ENCODE results near the gene CENPX. TPM values are rescaled to one million over a fixed set of nuclear protein-coding genes. Genes with fewer than 3 reads are reported as not detected.

Gene CENPX
- total and polyA plus RNA-seq, 2 of the 13 experiments (the other 11 are each of a cell fraction or from before 2014, with no cell fraction given) = 92.7 to 170 TPM

GRCh38 chr17:82015311-82015971, 7.2 kb downstream of the CENPX start (continued):
- TF ChIP-seq, protein P1, sequence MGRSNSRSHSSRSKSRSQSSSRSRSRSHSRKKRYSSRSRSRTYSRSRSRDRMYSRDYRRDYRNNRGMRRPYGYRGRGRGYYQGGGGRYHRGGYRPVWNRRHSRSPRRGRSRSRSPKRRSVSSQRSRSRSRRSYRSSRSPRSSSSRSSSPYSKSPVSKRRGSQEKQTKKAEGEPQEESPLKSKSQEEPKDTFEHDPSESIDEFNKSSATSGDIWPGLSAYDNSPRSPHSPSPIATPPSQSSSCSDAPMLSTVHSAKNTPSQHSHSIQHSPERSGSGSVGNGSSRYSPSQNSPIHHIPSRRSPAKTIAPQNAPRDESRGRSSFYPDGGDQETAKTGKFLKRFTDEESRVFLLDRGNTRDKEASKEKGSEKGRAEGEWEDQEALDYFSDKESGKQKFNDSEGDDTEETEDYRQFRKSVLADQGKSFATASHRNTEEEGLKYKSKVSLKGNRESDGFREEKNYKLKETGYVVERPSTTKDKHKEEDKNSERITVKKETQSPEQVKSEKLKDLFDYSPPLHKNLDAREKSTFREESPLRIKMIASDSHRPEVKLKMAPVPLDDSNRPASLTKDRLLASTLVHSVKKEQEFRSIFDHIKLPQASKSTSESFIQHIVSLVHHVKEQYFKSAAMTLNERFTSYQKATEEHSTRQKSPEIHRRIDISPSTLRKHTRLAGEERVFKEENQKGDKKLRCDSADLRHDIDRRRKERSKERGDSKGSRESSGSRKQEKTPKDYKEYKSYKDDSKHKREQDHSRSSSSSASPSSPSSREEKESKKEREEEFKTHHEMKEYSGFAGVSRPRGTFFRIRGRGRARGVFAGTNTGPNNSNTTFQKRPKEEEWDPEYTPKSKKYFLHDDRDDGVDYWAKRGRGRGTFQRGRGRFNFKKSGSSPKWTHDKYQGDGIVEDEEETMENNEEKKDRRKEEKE (IDR thresholded peaks at IDR 0.05) = no peak
- TF ChIP-seq STAT6 (CRISPR knock-in tag; IDR thresholded peaks at IDR 0.05; ENCODE audit: borderline replicate concordance) (no peak), POLR2A (IDR thresholded peaks at IDR 0.05; ENCODE audit: insufficient read depth in 1 of 2, low read depth in 2 of 2, low read length in 2 of 2) (no peak), ZBTB21 (CRISPR knock-in tag; IDR thresholded peaks at IDR 0.05) (no peak; the same call in 1 of the 2 replicates), ZNF720 (CRISPR knock-in tag; IDR thresholded peaks at IDR 0.05) (no peak), ZSCAN21 (CRISPR knock-in tag; IDR thresholded peaks at IDR 0.05; ENCODE audit: borderline replicate concordance) (0 out of 2 replicates have a peak, but pooled peaks have one; percentile 14), ZNF335 (CRISPR knock-in tag; IDR thresholded peaks at IDR 0.05) (no peak), HNF4A (CRISPR knock-in tag; IDR thresholded peaks at IDR 0.05) (peak; percentile 21; the same call in 1 of the 2 replicates), SNAPC4 (CRISPR knock-in tag; IDR thresholded peaks at IDR 0.05) (no peak), ZBTB49 (CRISPR knock-in tag; IDR thresholded peaks at IDR 0.05; ENCODE audit: borderline replicate concordance) (no peak), GTF3A (CRISPR knock-in tag; conservative IDR thresholded peaks at IDR 0.05) (no peak)
- TF ChIP-seq, protein P2, sequence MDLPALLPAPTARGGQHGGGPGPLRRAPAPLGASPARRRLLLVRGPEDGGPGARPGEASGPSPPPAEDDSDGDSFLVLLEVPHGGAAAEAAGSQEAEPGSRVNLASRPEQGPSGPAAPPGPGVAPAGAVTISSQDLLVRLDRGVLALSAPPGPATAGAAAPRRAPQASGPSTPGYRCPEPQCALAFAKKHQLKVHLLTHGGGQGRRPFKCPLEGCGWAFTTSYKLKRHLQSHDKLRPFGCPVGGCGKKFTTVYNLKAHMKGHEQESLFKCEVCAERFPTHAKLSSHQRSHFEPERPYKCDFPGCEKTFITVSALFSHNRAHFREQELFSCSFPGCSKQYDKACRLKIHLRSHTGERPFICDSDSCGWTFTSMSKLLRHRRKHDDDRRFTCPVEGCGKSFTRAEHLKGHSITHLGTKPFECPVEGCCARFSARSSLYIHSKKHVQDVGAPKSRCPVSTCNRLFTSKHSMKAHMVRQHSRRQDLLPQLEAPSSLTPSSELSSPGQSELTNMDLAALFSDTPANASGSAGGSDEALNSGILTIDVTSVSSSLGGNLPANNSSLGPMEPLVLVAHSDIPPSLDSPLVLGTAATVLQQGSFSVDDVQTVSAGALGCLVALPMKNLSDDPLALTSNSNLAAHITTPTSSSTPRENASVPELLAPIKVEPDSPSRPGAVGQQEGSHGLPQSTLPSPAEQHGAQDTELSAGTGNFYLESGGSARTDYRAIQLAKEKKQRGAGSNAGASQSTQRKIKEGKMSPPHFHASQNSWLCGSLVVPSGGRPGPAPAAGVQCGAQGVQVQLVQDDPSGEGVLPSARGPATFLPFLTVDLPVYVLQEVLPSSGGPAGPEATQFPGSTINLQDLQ (CRISPR knock-in tag; IDR thresholded peaks at IDR 0.05) = no peak

All from HepG2 (cell line).